Loucy (cell line): ENCODE measurements around the gene DISC1.
"Not testable (repeated sequence)": the region's sequence is repeated elsewhere in the genome, so short reads cannot be mapped to it uniquely, and the experiment has no call there.

ENCODE experiments used
- H2AFZ ChIP-seq: fragments of 200-600 bp; sonication (generic); 2 replicates; pipeline ENCODE4 v1.6.0; 2016; ENCODE audit warnings: antibody characterized with exemption, mild to moderate bottlenecking, low read length, moderate library complexity
- H3F3A ChIP-seq: fragments of 200-600 bp; 2 replicates; pipeline ENCODE4 v1.6.0; 2016; ENCODE audit warnings: antibody characterized with exemption, low read depth, mild to moderate bottlenecking
- H3K27me3 ChIP-seq: fragments of 200-600 bp; sonication (generic); 2 replicates; pipeline ENCODE4 v1.6.1; 2014; ENCODE audit warnings: low read length, mild to moderate bottlenecking; ENCODE audit not compliant: insufficient read depth, poor library complexity, severe bottlenecking
- H3K36me3 ChIP-seq: fragments of 200-600 bp; sonication (generic); 2 replicates; pipeline ENCODE4 v1.6.1; 2016; ENCODE audit warnings: low read length; ENCODE audit not compliant: insufficient read depth
- H3K4me1 ChIP-seq: fragments of 200-600 bp; sonication (generic); 2 replicates; pipeline ENCODE4 v1.5.1; 2014; ENCODE audit warnings: low read length, mild to moderate bottlenecking; ENCODE audit not compliant: insufficient read depth, poor library complexity, severe bottlenecking
- H3K4me2 ChIP-seq: fragments of 200-600 bp; sonication (generic); 2 replicates; pipeline ENCODE4 v1.6.0; 2014; ENCODE audit warnings: antibody characterized with exemption, low read length, low read depth, mild to moderate bottlenecking; ENCODE audit not compliant: poor library complexity, severe bottlenecking
- H3K4me3 ChIP-seq: fragments of 200-600 bp; sonication (generic); 2 replicates; pipeline ENCODE4 v1.5.1; 2014; ENCODE audit warnings: low read length, mild to moderate bottlenecking, mixed read lengths; ENCODE audit not compliant: poor library complexity, severe bottlenecking
- H3K79me2 ChIP-seq: fragments of 200-600 bp; sonication (generic); 2 replicates; pipeline ENCODE4 v1.6.1; 2014; ENCODE audit warnings: low read length; ENCODE audit not compliant: insufficient read depth
- H3K9ac ChIP-seq: fragments of 200-600 bp; sonication (generic); 2 replicates; pipeline ENCODE4 v1.6.0; 2014; ENCODE audit warnings: mild to moderate bottlenecking, low read depth, low read length, moderate library complexity; ENCODE audit not compliant: poor library complexity, severe bottlenecking
- H3K9me2 ChIP-seq: fragments of 200-600 bp; sonication (generic); replicated peaks from 2 replicates; pipeline ENCODE4 v1.6.1; 2016; ENCODE audit warnings: low read depth, low read length, mixed read lengths
- H3K9me3 ChIP-seq: fragments of 200-600 bp; sonication (generic); 2 replicates; pipeline ENCODE4 v1.6.1; 2014; ENCODE audit warnings: mild to moderate bottlenecking, antibody characterized with exemption, low read length, low read depth; ENCODE audit not compliant: insufficient read depth
- H4K20me1 ChIP-seq: fragments of 200-600 bp; sonication (generic); 2 replicates; pipeline ENCODE4 v1.6.0; 2014; ENCODE audit warnings: antibody characterized with exemption, low read length, mild to moderate bottlenecking; ENCODE audit not compliant: insufficient read depth, poor library complexity, severe bottlenecking
- EZH2phosphoT487 ChIP-seq: fragments of 200-600 bp; IDR thresholded peaks from 2 replicates; pipeline ENCODE4 v1.6.1; 2018; ENCODE audit warnings: antibody characterized with exemption, mild to moderate bottlenecking, moderate library complexity, borderline replicate concordance
- TF ChIP-seq, protein P1 (sequence below): fragments of 200-600 bp; sonication (generic); conservative IDR thresholded peaks from 2 replicates; pipeline ENCODE4 v1.5.1; 2014; ENCODE audit warnings: mild to moderate bottlenecking, antibody characterized with exemption, low read length

Gene DISC1

DNA sequence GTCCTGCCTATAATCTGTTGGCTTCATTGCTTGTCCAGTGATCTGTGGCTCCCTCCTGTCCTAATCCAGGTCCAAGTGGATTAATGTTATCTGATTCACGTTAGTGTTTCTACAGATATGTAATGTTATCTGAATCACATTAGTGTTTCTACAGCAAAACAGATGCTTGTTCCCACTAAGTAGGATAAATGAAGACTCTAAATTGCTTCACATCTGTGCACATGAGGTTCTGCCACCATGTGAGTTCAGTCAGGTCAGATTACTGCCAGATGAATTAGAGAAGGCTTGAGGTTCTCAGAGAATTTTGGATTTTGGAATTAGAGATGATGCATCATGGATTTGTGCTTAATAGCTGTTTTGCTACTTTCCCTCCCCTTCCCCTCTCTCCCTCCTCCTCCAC, 13.2 kb downstream of the DISC1 start:
- Histone ChIP-seq H3K79me2 (peaks cover 25% of the 10 kb centered on the region), H3K27me3 (no peaks in the 10 kb centered on the region), H3K4me1 (no peaks in the 10 kb centered on the region), H3K36me3 (no peaks in the 10 kb centered on the region), H3K9me2 (no peaks in the 10 kb centered on the region), H3K9ac (no peak overlapping the region), H2AFZ (no peak overlapping the region), H3K4me3 (no peak overlapping the region), H3F3A (no peaks in the 10 kb centered on the region; the same call in 1 of the 2 replicates), H3K4me2 (no peak overlapping the region), H3K9me3 (no peaks in the 10 kb centered on the region), H4K20me1 (no peaks in the 10 kb centered on the region)
- no peak for TF ChIP-seq EZH2phosphoT487
- TF ChIP-seq, protein P1, sequence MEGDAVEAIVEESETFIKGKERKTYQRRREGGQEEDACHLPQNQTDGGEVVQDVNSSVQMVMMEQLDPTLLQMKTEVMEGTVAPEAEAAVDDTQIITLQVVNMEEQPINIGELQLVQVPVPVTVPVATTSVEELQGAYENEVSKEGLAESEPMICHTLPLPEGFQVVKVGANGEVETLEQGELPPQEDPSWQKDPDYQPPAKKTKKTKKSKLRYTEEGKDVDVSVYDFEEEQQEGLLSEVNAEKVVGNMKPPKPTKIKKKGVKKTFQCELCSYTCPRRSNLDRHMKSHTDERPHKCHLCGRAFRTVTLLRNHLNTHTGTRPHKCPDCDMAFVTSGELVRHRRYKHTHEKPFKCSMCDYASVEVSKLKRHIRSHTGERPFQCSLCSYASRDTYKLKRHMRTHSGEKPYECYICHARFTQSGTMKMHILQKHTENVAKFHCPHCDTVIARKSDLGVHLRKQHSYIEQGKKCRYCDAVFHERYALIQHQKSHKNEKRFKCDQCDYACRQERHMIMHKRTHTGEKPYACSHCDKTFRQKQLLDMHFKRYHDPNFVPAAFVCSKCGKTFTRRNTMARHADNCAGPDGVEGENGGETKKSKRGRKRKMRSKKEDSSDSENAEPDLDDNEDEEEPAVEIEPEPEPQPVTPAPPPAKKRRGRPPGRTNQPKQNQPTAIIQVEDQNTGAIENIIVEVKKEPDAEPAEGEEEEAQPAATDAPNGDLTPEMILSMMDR: no peak

DNA sequence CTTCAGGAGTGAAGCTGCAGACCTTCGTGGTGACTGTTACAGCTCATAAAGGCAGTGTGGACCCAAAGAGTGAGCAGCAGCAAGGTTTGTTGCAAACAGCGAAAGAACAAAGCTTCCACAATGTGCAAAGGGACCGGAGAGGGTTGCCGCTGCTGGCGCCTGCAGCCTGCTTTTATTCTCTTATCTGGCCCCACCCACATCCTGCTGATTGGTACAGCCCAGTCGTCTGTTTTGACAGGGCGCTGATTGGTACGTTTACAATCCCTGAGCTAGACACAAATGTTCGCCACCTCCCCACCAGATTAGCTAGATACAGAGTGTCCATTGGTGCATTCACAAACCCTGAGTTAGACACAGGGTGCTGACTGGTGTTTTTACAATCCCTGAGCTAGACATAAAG, 14.9 kb downstream of the DISC1 start:
- H3K4me2 ChIP-seq, H3K4me1 ChIP-seq, H3K9me3 ChIP-seq, H3K9me2 ChIP-seq, H3K36me3 ChIP-seq, H3K9ac ChIP-seq, H3K4me3 ChIP-seq, H3K27me3 ChIP-seq, H2AFZ ChIP-seq, H4K20me1 ChIP-seq, H3F3A ChIP-seq: not testable (repeated sequence)
- peaks cover 23% of the 10 kb centered on the region for H3K79me2 ChIP-seq

DNA sequence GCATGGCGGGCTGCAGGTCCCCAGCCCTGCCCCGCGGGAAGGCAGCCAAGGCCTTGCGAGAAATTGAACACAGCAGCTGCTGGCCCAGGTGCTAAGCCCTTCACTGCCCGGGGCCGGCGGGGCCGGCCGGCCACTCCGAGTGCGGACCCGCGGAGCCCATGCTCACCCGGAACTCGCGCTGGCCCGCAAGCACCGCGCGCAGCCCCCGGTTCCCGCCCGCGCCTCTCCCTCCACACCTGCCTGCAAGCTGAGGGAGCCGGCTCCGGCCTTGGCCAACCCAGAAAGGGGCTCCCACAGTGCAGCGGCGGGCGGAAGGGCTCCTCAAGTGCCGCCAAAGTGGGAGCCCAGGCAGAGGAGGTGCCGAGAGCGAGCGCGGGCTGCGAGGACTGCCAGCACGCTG, 15.5 kb downstream of the DISC1 start:
- H3K36me3 ChIP-seq, H3K4me2 ChIP-seq, H3K9ac ChIP-seq, H4K20me1 ChIP-seq, H3F3A ChIP-seq, H3K4me3 ChIP-seq, H3K9me3 ChIP-seq, H3K27me3 ChIP-seq, H2AFZ ChIP-seq, H3K9me2 ChIP-seq, H3K4me1 ChIP-seq: not testable (repeated sequence)
- H3K79me2 ChIP-seq: peaks cover 23% of the 10 kb centered on the region

DNA sequence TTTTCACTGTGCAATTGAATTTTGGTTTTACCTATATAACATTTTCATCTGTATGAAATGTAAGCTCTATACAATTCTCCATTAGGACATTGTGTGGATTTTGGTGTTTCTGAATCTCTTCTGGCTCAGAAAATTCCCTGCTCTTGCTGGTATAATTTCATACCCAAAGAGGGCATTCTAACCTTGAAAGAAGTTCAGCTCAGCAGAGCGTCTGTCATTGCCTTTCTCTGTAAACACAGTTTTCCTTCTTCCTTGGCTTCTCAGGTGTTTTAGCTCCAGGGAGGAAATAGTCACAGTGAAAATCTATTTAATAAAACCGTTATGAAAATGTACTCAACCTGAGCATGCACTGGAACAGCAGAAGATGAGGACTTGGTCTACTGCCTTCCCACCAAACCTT, 16.0 kb downstream of the DISC1 start:
- no peaks in the 10 kb centered on the region for H3K36me3 ChIP-seq
- TF ChIP-seq EZH2phosphoT487: no peak
- TF ChIP-seq, protein P1: no peak
- H3K9ac ChIP-seq: no peak overlapping the region
- no peaks in the 10 kb centered on the region for H3K27me3 ChIP-seq
- no peak overlapping the region for H2AFZ ChIP-seq
- no peaks in the 10 kb centered on the region for H3K9me3 ChIP-seq
- no peak overlapping the region for H3K4me2 ChIP-seq
- peaks cover 19% of the 10 kb centered on the region for H3K79me2 ChIP-seq
- H3K4me1 ChIP-seq: no peaks in the 10 kb centered on the region
- no peak overlapping the region for H3K4me3 ChIP-seq
- no peaks in the 10 kb centered on the region for H3K9me2 ChIP-seq
- H3F3A ChIP-seq: no peaks in the 10 kb centered on the region; the same call in 1 of the 2 replicates
- no peaks in the 10 kb centered on the region for H4K20me1 ChIP-seq
